ENCODE data around the gene ATP23. TPM values are rescaled to one million over a fixed set of nuclear protein-coding genes. Genes with fewer than 3 reads are reported as not detected.

The ATP23 gene
- total RNA-seq, 1 donor from 2014 or later = 11.2 TPM

DNA sequence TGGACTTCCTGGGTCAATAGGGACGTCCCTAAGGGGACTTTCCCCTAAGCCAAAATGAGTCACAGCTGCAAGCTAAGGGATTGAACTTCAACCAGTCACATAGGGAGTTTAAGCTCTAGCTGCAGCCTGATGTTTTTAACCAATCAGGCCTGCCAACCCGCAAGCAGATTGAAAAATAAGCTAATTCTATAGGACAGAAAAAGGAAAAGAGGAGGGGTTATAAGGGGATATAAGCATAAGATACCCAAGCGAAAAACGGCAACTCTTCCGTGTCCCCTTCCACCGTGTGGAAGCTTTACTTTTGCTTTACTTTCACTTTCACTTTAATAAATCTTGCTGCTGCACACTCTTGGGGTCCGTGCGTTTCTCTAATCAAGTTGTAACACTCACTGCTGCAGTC is 24.4 kb downstream of the ATP23 start:
- intact Hi-C loops (cut with micrococcal nuclease) = no loop called here

DNA sequence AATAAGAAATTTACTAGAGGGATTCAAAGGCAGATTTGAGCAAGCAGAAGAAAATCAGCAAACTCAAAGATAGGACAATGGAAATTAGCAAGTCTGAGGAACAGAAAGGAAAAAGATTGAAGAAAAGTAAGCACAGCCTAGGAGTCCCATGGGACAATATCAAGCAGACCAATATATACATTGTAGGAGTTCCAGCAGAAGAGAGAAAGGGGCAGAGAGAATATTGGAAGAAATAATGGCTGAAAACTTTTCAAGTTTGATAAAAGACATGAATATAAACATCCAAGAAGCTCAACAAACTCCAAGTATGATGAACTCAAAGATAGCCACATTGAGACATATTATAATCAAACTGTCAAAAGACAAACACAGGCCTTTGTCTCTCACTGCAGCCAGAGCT is 25.2 kb downstream of the ATP23 start:
- intact Hi-C loops (cut with micrococcal nuclease) = no loop called here

DNA sequence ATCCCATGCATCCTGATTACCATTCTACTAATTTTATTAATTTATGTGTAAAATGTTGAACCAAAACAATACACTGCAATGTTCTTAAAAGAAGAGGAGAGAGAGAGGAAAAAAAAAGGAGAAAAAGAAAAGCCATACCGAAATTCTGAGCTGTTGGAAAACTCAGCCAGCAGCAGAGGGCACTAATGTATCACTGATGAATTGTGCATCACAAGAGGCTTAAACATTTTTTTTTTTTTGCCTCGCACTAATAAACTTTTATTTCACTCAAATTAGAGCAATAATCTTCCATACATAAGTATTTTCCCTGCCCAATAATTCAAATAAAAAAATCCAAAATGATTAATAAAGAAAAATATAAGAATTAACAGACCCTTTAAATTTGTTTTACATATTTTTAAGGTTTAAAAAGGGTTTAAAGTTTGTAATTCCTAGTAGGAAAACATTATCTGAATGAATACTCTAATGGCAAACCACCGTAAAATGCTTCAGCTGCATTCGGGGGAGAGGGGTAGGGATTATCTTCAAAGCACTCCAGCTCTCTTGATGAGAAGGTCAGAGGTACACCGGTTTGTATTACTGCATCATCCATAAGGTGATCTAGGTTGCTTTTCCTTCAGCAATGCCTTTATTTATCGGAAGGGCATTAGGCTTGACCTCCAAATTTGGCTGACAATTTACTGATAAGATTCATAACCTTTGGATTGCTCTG is 41.9 kb downstream of the ATP23 start:
- intact Hi-C loops (cut with micrococcal nuclease) = loop anchor here (10.0 kb wide), 1 partner anchor 361 kb away; no protein-coding TSS in a partner anchor

DNA sequence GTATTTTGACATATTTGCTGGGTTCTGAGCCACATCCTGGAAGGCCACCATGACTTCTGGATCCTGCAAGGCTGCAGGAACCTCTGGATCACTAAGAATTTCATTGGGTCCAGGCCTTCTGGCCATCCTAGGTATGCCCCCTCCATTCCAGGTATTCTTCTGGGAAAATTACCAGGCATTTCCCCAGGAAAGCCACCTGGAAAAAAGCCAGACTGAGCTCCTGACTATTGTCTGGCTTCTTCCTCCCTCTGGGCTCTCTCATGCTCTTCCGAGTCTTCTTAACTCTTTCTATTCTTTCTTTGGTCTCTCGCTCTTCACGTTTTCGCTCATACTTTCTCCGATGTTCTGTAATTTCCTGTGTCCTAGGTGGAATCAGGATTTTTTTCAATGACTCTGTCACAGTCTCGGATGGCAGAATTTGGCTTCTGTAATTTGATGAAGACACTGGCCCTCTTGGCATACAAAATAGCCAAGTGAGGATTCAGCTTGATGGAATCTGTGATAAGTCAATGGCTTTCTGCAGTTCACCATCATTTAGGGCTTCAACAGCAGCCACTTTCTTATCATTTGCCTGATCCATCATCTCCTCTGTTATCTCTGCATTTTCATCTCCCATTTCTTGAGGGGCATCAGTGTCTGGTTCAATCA is 42.6 kb downstream of the ATP23 start:
- intact Hi-C loops (cut with micrococcal nuclease) = loop anchor here (10.0 kb wide), 1 partner anchor 361 kb away; no protein-coding TSS in a partner anchor

DNA sequence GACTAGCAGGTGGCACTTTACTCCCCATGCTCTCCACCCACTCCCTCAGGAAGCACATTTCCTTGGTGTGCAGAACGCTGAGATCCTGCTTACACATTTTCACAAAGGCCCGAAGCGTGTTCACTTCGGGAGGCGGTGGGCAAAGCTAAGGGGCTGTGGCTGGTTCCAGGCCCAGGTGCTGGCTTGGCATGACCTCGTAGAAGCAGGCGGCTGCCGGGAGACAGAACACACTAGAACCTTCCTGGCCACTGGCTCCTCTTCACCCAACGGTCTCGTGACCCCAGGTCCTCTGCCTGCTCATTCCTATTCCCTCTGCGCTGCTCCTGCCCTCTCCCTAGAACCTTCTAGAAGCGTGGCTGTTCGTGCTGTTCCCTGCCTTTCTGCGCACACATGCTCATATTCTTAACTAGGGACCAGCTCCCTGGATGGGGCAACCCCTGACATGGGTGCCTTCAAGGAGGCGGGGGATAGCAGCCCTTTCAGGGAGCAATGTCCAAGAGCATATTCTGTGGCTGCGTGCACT is 43.3 kb downstream of the ATP23 start:
- intact Hi-C loops (cut with micrococcal nuclease) = loop anchor here (10.0 kb wide), 1 partner anchor 360 kb away; no protein-coding TSS in a partner anchor

DNA sequence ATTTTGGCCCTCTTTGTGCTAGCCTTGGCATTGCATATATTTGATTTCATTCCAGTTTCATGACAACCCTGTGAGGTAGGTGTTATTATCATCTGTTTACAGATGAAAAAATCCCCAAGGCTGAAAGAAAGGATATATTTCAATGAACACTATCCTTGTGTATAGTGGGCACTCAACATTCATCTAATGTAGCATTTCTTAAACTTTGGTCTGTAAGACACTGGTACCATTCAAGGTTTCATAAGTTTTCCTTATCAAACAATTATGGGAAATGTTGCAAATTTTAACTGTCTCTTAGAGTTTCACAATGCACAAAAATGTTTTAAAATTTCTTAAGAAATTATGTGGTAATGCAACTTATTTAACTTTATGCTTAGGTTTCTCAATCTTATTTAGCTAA is 44.3 kb downstream of the ATP23 start:
- intact Hi-C loops (cut with micrococcal nuclease) = loop anchor here (10.0 kb wide), 1 partner anchor 359 kb away; no protein-coding TSS in a partner anchor

DNA sequence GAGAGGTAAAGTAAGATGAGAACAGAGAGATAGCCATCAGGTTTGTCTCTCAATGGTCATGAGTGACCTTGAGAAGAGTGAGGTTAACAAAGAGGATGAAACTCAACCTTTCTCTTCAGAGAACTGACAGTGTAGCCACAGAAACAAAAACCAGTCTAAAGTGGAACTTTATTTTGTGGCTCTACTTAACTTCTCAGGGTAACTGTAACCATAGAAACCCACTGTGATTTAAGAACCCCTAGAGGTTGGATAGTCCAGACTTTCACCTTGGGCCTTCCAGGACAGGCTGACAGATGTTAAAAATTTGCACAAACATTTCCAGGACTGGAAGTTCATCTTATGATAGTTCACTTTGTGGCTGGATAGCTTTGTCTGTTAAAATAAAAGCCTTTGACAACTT is 48.5 kb downstream of the ATP23 start:
- intact Hi-C loops (cut with micrococcal nuclease) = loop anchor here (10.0 kb wide), 1 partner anchor 355 kb away; no protein-coding TSS in a partner anchor

DNA sequence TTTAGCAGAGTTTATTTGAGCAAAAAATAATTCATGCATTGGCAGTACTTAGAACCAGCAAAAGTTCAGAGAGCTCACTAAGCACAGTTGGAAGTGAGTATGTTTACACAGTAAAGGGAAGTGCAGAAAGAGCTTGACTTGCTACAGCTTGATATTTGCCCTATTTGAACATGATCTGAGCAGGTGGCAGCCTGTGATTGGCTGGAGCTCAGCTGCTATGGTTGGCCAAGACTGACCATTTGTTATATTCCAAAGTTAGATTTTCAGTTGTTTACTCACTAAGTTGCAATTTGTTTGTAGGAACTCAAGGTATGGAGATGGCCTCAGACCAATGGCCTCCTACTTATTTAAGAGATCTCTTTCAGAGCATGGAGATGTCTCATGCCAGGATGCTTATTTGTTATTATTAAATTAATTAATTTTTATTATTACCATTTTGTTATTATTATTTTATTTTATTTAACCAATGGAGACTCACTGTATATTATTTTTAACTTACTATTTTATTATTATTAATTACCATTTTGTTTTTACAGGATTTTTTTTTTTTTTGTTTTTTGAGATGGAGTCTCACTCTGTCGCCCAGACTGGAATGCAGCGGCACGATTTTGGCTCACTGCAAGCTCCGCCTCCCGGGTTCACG is 49.0 kb downstream of the ATP23 start:
- intact Hi-C loops (cut with micrococcal nuclease) = no loop called here

DNA sequence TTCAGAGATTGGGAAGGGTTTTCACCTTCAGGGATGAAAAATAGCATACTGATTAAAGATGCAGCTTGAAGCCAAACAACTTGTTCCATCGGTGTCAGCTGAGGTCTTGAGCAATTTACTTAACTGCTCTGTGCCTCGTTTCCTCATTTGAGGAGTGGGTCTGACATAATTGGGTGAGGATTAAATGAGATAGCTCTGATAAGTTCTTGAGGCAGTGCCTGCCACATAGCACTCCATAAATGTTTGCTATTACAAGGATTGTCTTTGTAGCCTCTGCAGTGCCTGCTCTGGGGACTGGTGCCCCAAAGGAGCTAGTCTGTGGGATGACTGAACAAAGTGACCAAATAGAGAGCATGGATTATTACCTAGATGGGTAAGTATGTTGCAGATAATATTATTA is 50.6 kb downstream of the ATP23 start:
- intact Hi-C loops (cut with micrococcal nuclease) = no loop called here

DNA sequence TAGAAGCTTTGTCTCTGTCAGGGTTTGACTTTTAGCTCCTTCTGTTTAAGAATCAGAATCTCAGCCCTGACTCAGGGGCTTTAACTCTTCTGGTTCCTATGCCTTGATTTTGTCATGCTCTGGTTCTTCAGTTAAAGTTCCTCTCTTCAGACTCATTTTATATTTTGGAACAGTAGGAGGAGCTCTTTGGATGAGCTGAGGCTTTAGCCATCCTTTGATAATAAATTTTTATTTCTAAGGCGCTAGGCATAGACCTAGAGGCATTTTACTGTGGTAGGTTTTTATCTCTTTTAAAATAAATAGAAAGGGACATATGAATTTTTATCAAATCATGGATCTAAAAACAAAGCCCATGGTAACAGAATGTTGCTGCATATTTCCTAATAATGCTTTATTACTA is 51.7 kb downstream of the ATP23 start:
- intact Hi-C loops (cut with micrococcal nuclease) = no loop called here

DNA sequence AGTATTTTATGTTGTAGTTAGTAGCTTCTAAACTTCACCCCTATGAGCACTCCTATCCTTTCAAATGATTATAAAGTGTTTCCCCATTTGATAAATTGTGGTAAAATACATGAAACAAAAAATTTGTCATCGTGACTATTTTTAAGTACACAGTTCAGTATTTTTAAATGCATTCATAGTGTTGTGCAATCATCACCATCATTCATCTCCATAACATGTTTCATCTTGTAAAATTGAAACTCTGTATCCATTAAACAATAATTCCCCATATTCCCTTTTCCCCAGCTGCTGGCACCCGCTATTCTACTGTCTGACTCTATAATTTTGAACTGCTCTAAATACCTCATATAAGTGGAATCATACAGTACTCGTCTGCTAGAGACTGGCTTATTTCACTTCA is 52.5 kb downstream of the ATP23 start:
- intact Hi-C loops (cut with micrococcal nuclease) = no loop called here

DNA sequence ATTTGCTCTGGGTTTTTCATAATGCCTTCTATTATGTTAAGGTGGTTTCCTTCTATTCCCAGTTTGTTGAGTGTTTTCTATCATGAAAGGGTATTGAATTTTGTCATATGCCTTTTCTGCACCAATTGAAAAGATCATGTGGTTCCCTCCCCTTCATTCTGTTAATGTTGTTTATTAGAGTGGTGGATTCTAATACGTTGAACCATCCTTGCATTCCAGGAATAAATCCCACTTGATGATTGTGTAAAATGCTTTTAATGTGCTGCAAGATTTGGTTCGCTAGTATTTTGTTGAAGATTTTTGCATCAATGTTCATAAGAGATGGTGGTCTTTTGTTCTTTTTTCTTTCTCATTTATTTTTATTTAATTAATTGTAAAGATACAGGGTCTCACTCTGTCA is 55.2 kb downstream of the ATP23 start:
- intact Hi-C loops (cut with micrococcal nuclease) = no loop called here

DNA sequence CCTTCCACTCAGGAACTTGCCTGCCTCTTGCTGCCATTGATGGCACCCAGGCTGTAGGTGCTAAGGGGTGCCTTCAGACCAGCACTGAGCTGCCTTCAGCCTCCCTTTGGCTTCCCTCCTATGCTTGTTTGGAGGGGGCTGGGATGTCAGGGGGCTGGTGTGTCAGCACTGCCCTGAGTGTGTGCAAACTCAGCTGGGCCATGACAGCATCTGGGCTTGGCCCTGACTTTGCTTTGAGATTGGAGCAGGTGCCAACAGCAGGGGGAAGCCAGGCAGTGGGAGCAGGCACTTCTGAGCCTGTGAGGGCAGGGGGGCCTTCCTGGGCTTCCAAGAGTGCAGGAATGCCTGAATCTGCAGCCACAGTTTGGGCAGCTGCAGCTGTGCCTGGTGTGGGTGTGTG is 56.9 kb downstream of the ATP23 start:
- intact Hi-C loops (cut with micrococcal nuclease) = no loop called here

DNA sequence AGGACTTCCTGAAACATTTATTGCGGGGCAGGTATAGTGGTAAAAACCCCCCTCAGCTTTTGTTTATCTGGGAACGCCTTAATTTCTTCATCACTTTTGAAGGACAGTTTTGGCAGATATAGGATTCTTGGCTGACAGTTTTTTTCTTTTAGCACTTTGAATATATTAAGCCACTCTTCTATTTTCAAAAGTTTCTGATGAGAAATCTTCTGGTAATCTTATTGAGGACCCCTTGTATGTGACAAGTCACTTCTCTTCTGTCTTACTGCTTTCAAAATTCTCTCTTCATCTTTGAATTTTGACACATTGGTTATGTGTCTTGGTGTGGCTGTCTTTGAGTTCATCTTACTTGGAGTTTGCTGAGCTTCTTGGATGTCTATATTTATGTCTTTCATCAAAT is 59.1 kb downstream of the ATP23 start:
- intact Hi-C loops (cut with micrococcal nuclease) = no loop called here

DNA sequence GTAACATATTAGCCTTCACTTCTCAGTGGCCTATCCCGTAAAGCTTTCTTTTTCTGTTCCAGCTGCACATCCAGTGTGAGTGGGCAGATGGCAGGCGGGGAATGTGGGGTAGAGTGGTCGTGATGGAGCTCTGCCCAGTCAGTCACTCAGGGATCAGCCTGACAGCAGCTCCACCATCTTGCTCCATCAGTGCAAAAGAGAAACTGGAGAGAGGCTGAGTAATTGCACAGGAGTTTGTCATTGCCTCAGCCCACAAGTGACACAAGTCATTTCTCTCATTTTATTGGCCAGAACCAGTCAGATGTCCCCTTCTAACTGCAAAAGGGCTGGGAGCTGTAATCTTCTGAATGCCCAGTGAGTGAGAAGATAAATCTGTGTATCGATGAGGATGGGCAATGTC is 66.5 kb downstream of the ATP23 start:
- intact Hi-C loops (cut with micrococcal nuclease) = no loop called here

DNA sequence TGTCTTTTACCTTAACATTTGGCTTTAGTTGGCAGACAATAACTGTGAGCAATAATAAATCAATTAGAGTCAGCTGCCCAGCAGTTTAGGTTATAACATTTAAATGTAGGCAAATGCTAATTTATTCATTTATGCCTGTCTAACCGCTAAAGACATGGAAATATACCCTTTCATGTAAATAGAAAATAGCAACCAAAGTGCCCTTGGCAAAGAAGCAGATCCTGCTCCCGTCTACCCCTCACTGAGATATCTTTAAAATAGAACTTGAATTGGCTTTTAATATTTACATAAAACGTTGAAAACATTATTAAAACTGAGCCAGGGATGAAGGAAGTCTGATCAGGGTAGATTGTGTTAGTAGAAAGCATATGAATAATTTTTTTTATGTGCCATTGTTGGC is 67.3 kb downstream of the ATP23 start:
- intact Hi-C loops (cut with micrococcal nuclease) = no loop called here

Other genes with a start within 250 kb of the ATP23 start
- gene OS9, start 247.4 kb upstream of the ATP23 start, total RNA-seq = 161 and 162 TPM in 2 replicates
- 70.2 and 74.9 TPM in 2 replicates for gene AGAP2, start 202.8 kb upstream of the ATP23 start, total RNA-seq
- 25.4 and 29.4 TPM in 2 replicates for gene TSPAN31, start 196.5 kb upstream of the ATP23 start, total RNA-seq
- 113 and 114 TPM in 2 replicates for gene CDK4, start 189.3 kb upstream of the ATP23 start, total RNA-seq
- gene MARCHF9, start 186.5 kb upstream of the ATP23 start, total RNA-seq = 24.8 and 26.0 TPM in 2 replicates
- gene CYP27B1, start 174.5 kb upstream of the ATP23 start, total RNA-seq = 3.8 and 4.9 TPM in 2 replicates
- 32.5 and 33.7 TPM in 2 replicates for gene METTL1, start 169.5 kb upstream of the ATP23 start, total RNA-seq
- gene EEF1AKMT3, start 169.0 kb upstream of the ATP23 start, total RNA-seq = 2.9 and 4.2 TPM in 2 replicates
- 34.4 and 37.0 TPM in 2 replicates for gene TSFM, start 158.8 kb upstream of the ATP23 start, total RNA-seq
- gene AVIL, start 122.8 kb upstream of the ATP23 start, total RNA-seq = 6.8 and 7.1 TPM in 2 replicates
- gene CTDSP2, start 94.8 kb upstream of the ATP23 start, total RNA-seq = 118 and 136 TPM in 2 replicates

Data from T-helper 1 cell treated with Interleukin-12 subunit alpha and Interleukin-12 subunit beta and Interleukin-4 antibody, amounts not matched to agents 30 ng/mL and 1 ng/mL, for 36 hours (primary cell).